GM19467 (cell line): ENCODE measurements around the gene MARCHF2.

Experiments used
- ATAC-seq: cut with Tn5 transposase; IDR thresholded peaks from one replicate; pipeline ENCODE4 v1.9.1; 2021; ENCODE audit warnings: mild to moderate bottlenecking, moderate library complexity; ENCODE audit not compliant: unreplicated experiment

MARCHF2 gene

DNA sequence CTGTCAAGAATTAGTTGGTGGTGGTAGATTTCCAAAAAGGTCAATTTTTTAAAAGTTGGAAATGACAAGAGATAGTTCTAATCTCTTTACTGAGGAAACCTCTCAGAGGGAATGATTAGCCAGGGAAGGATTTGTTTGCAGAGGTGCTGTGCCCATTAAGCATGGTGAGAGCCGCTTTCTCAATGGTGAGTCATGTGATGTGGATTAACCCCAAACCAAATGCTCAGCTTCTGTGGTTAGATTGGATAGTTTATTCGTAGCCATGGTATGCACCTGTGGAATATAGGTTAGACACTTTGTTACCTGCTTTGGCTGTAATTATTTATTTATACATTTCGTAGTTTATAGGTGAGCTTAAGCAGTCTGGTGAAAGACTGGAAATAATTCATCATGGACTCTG is 38.8 kb downstream of the MARCHF2 start:
- ATAC-seq: no peak

- ATAC-seq: no peak
These were observed 39.5 kb downstream of the MARCHF2 start for GRCh38 chr19:8452446-8453123.

DNA sequence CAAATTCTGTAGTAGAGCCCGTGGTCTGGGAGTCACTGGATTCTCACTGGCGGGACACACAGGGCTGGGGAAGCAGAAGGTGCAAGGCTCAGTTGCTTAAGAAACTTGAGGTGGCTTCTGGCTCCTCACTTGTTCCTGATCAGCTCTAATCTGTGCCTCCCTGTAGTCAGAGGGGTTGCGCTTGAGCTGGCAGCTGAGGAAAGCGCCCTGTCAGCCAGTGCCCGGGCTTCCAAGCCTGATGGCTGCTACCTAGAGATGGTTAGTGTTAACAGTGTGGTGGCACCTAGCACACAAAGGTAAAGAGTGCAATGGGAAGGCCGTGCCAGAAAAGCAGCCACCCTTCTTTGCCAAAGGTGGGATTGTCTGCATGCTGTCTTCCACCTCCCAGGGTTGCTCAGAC is 40.5 kb downstream of the MARCHF2 start:
- ATAC-seq: no peak

- no peak for ATAC-seq
These were observed 41.1 kb downstream of the MARCHF2 start for GRCh38 chr19:8454218-8454617.

GRCh38 chr19:8455018-8455417 is 41.9 kb downstream of the MARCHF2 start:
- no peak for ATAC-seq

DNA sequence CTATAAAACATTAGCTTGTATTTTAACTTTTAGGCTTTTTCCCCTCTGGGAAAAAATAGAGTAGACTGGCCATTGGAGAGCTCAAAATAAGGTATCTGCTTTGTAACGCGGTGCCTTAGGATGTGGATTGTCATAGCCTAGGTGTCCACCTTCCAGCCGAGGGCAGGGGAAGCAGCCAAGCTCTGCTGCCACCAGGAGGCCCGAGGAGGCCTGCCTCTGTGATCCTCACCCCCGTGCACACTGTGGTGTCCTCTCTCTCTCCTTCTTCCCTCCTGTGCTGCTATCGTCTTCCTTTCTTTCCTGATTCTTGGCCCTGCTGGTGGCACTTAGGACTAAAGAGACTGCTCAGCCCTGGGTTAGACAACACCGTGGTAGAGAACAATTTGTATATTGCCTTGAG is 43.0 kb downstream of the MARCHF2 start:
- ATAC-seq: no peak

GRCh38 chr19:8457209-8457608 is 44.1 kb downstream of the MARCHF2 start:
- no peak for ATAC-seq

DNA sequence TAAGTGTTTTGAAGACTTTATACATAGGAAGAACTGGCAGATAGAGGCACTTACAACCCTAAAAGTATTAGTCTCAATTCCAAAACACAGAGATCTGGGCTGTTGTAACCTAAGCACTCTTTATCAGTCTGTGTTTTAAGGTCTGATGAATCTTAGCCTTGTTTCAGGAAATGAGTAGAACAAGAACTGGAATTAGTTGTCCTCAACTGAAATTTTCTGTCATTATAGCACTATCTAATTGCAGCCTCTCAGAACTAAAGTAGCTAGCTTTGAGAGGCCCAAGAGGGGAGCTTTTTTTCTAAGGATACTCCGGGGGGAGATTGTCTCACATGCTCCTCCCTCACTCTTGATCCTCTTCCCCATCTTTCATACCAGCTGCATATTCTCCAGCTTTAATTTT is 44.7 kb downstream of the MARCHF2 start:
- no peak for ATAC-seq

DNA sequence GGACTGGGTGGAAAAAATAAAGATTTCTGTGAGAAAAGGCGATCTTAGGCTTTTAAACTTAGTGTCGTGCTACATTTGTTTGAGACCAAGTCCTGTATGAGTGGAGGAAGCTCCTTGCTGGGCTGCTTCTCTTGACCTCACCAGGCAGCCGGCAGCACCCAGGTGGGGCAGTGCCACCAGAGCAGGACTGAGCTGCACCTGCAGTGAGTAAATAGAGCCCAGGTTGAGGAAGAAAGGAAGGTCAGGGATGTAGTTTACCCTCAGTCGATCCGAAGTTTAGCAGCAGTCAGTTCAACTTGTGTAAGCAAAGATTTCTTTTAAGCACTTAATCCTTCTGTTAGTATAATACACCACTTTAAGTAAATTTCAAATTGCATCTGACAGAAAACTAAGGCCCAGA is 45.3 kb downstream of the MARCHF2 start:
- no peak for ATAC-seq

GRCh38 chr19:8459095-8459494 is 46.0 kb downstream of the MARCHF2 start:
- no peak for ATAC-seq

GRCh38 chr19:8459520-8460270 is 46.6 kb downstream of the MARCHF2 start:
- no peak for ATAC-seq

DNA sequence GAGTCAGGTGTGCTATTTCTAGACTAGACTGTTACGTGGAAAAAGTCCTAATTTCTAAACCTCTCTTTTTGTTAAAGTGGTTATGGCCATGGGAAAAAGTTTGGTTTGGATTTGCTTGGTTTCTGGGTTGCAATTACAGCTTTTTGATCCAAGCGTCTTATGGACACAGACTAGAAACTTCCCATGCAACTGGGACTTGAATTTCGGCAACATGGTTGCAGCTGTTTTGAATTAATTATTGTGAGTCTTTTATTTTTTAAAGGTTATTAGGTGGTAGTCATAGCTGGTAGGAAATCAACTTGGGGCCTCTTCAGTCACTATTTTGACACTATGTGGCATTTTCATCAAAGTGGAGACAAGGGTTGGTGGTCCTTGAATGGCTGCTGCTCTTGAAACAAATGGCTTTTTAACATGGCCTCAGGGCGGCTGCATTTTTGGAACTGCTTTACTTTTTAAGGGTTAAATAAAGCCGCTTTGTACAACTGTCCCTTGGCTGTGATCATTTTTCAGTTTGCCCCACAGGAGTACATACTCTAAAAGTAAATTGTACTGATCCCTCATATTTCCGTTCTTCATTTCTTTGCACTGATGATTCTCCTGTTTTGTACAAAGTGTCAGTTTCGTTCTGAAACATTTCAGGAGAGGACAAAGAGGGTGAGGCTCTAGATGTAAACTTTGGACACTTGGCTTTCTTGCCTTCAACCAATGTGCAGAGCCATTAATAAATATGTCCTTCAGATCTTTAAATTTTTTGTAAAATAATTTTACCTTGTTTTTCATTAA is 47.6 kb downstream of the MARCHF2 start:
- ATAC-seq: no peak

DNA sequence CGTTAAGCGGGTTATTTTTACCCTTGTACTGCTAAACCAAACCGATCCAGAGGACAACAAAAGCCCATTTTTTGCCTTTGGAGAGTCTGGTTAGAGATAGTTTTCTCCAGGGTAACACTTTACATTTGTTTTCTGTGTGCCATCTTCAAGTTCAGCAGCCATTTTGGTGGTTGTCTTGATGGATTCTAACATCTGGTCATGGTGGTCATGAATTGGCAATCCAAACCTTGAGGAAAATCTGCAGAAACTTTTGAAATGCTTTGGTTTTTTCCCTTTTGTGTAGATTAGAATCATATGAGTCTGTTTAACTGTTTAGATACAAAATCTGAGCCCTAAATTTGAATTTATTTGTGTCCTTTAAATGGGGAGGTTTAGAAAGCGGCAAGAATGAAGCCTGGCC is 48.3 kb downstream of the MARCHF2 start:
- no peak for ATAC-seq

DNA sequence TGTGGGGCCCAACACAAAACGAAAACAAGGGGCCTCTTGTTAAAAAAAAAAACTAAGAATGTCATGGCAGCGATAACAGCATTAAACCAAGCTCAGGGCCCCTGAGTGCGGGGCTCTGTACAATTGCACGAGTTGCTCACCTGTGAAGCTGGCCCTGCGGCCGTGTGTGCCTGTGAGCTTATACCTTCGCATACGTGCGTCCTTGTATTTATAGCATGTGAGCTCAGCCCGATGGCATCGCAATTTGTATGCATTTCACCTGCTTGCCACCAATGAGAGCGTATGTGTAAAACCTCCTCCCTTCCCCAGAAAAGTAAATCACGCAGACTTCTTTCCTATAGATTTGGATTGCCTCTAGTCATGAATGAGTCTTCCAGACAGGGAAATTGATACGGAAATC is 48.8 kb downstream of the MARCHF2 start:
- ATAC-seq: no peak

DNA sequence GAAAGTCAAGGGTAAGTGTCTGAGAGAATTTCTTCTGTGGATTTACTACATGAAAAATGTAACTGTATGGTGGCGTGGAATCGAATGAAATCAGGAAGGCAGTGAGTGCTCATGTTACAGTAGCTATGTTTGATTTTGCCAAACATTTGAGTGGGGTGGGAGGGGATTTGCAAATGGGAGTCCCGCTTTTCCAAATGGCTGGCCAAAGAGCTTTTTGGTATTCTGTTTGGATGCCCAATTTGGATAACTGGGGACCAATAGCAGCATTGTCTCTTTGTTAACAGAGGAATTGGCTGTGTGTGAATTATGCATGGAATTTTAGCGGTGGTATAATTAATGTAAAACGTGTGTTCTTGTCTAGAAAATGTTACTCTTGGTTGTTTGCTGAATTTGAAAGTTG is 49.5 kb downstream of the MARCHF2 start:
- no peak for ATAC-seq

DNA sequence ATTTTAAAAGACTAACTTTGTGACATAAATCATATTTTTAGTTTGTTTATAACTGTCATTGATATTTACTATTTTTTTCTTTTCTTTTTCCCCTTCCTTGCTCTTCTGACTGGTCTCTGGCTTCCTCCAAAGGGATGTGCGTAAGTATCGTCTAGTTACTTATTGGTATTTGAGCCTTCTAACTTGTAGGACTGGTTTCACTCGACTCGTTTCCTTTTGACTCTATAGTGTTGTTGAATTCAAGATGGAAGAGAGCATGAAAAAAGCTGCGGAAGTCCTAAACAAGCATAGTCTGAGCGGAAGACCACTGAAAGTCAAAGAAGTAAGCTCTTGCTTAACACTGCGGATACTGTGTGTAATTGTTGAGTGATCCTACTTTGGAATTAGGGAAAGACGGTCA is 50.3 kb downstream of the MARCHF2 start:
- ATAC-seq: no peak

DNA sequence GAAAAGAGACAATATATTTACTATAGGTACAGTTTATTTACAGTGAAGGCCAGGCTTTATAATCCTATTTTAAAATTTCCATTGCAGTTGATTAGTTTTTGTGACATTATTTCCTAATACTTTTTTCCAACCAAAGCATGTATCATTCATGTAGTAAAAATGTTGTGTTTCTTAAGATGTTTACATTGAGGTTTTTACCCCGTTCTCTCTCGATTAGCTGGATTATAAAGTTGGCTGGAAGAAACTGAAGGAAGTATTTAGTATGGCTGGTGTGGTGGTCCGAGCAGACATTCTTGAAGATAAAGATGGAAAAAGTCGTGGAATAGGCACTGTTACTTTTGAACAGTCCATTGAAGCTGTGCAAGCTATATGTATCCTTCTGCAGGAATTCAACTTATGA is 52.9 kb downstream of the MARCHF2 start:
- no peak for ATAC-seq

GRCh38 chr19:8468124-8468523 is 55.0 kb downstream of the MARCHF2 start:
- no peak for ATAC-seq

DNA sequence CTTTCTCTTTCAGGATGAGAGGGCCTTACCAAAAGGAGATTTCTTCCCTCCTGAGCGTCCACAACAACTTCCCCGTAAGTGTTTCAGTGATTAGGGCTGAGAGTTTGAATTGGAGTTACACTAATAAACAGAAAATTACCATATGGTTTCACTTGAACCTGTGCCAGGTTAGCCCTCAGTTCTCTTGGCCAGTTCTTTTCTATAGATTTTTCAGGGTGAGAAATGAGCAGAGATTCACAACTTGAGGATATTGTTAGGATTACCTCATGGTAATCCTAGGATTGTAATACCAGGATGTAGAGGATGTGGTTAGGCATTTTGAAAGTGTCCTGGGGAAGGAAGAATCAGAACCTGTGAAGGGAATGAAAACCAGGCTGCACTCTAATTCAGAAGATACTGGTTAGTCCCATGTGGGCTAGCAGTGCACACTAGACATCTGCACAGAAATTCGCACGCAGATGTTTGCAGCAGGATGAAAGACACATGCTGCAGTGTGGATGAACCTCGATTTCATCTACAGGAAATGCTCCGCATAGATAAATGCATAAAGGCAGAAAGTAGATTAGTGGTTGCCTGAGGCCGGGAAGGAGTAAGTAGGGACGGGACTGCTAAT is 55.8 kb downstream of the MARCHF2 start:
- no peak for ATAC-seq

- ATAC-seq: no peak
These were observed 56.7 kb downstream of the MARCHF2 start for GRCh38 chr19:8469613-8470368.
